H1 (cell line): ENCODE measurements around the gene ADPRHL1. TPM values are rescaled to one million over a fixed set of nuclear protein-coding genes. Genes with fewer than 3 reads are reported as not detected.

Source experiments
- CTCF ChIA-PET: fragments of 300-600 bp; sonication (Branson Sonifier 250); formaldehyde crosslinking; loops from one replicate; lab custom pipeline; 2021; ENCODE audit not compliant: partially characterized antibody; lab: Charles Lee
- POLR2A ChIA-PET: fragments of 300-600 bp; sonication (Branson Sonifier 250); formaldehyde crosslinking; loops from one replicate; lab custom pipeline; 2021; ENCODE audit warnings: inconsistent platforms; ENCODE audit not compliant: partially characterized antibody; lab: Charles Lee
- DNase-seq, 2 experiments: peaks; one replicate each; pipeline versions ENCODE4 v3.0.0 to v3.0.0-alpha.2; 2010 to 2022; ENCODE audit warnings: low spot score in 2 of 2, low read depth in 1 of 2, mixed read lengths in 1 of 2
- FAIRE-seq: peaks from 2 replicates; lab custom pipeline; 2011; peaks lifted over from hg19 to GRCh38; lab: Jason Lieb, UNC
- H2AFZ ChIP-seq: 2 replicates; pipeline ENCODE4 v1.8.1; 2012; ENCODE audit warnings: low read length, inconsistent platforms
- H2AK5ac ChIP-seq: 2 replicates; pipeline ENCODE4 v1.6.1; 2013; ENCODE audit warnings: low read depth, low read length
- H2BK120ac ChIP-seq: replicated peaks from 2 replicates; pipeline ENCODE3; 2013; ENCODE audit warnings: low read depth, low read length, inconsistent platforms
- H2BK12ac ChIP-seq: 2 replicates; pipeline ENCODE4 v1.6.1; 2013; ENCODE audit warnings: low read depth, low read length
- H2BK15ac ChIP-seq: 2 replicates; pipeline ENCODE4 v1.6.1; 2013; ENCODE audit warnings: low read length
- H2BK20ac ChIP-seq: 2 replicates; pipeline ENCODE4 v1.6.1; 2013; ENCODE audit warnings: low read length
- H2BK5ac ChIP-seq: 2 replicates; pipeline ENCODE4 v1.6.1; 2013; ENCODE audit warnings: low read depth, low read length
- H3K14ac ChIP-seq: 2 replicates; pipeline ENCODE4 v1.6.1; 2013; ENCODE audit warnings: inconsistent platforms; ENCODE audit not compliant: insufficient read length
- H3K18ac ChIP-seq: 2 replicates; pipeline ENCODE4 v1.6.1; 2013; ENCODE audit warnings: low read length; ENCODE audit errors: extremely low read depth
- H3K23ac ChIP-seq: 2 replicates; pipeline ENCODE4 v1.6.1; 2013; ENCODE audit warnings: inconsistent platforms; ENCODE audit not compliant: insufficient read length
- H3K23me2 ChIP-seq: 2 replicates; pipeline ENCODE4 v1.6.1; 2013; ENCODE audit warnings: low read depth, low read length
- H3K27ac ChIP-seq: 2 replicates; pipeline ENCODE4 v1.6.1; 2011; ENCODE audit warnings: low read depth, low read length, inconsistent platforms
- H3K27me3 ChIP-seq, 4 experiments: replicated peaks in 1 of 4; 1 replicate in 1 of 4; 2 replicates in 3 of 4; pipeline versions ENCODE4 v1.6.1 to v1.8.1; 2011 to 2013; ENCODE audit warnings: low read length in 3 of 4, mild to moderate bottlenecking in 3 of 4, inconsistent platforms in 2 of 4, mixed read lengths in 2 of 4, moderate library complexity in 1 of 4; ENCODE audit not compliant: control insufficient read depth in 3 of 4, insufficient read depth in 3 of 4; ENCODE audit errors: extremely low read depth in 1 of 4
- H3K36me3 ChIP-seq, 4 experiments: 2 replicates each; pipeline versions ENCODE4 v1.6.1 to v1.8.1; 2011 to 2013; ENCODE audit warnings: mild to moderate bottlenecking in 4 of 4, low read length in 3 of 4, moderate library complexity in 2 of 4, control low read depth in 1 of 4, inconsistent platforms in 1 of 4; ENCODE audit not compliant: insufficient read depth in 4 of 4, control insufficient read depth in 2 of 4
- H3K4ac ChIP-seq: replicated peaks from 2 replicates; pipeline ENCODE3; 2013; ENCODE audit warnings: low read length, low read depth, mixed read lengths, inconsistent platforms; ENCODE audit not compliant: insufficient read length
- H3K4me1 ChIP-seq, 4 experiments: replicated peaks in 1 of 4; 1 replicate in 1 of 4; 2 replicates in 3 of 4; pipeline versions ENCODE4 v1.6.1 to v1.8.1; 2011 to 2013; ENCODE audit warnings: low read length in 3 of 4, inconsistent platforms in 2 of 4, mixed read lengths in 1 of 4; ENCODE audit not compliant: insufficient read depth in 4 of 4, control insufficient read depth in 3 of 4
- H3K4me2 ChIP-seq, 2 experiments: 2 replicates each; pipeline versions ENCODE4 v1.6.1 to v1.8.1; 2011 to 2013; ENCODE audit warnings: low read depth in 2 of 2, low read length in 2 of 2, control low read depth in 1 of 2, inconsistent platforms in 1 of 2, mild to moderate bottlenecking in 1 of 2; ENCODE audit not compliant: insufficient read depth in 1 of 2
- H3K4me3 ChIP-seq, 4 experiments: fragments of 200-600, 300-600 bp in 1 of 4; sonication (generic), shearing (Covaris generic), sonication (Bioruptor Twin) in 1 of 4; 2 replicates each; pipeline versions ENCODE4 v1.5.1 to v1.8.1; 2011 to 2016; ENCODE audit warnings: low read length in 4 of 4, low read depth in 3 of 4, control low read depth in 2 of 4, inconsistent platforms in 2 of 4, mild to moderate bottlenecking in 2 of 4, mixed read lengths in 1 of 4, moderate library complexity in 1 of 4; ENCODE audit not compliant: insufficient read depth in 2 of 4; ENCODE audit errors: extremely low read depth in 1 of 4
- H3K56ac ChIP-seq: replicated peaks from 2 replicates; pipeline ENCODE3; 2013; ENCODE audit warnings: low read depth, mild to moderate bottlenecking, mixed read lengths, low read length, inconsistent platforms; ENCODE audit not compliant: insufficient read length
- H3K79me1 ChIP-seq: 2 replicates; pipeline ENCODE4 v1.6.1; 2013; ENCODE audit warnings: low read depth, low read length, control low read depth
- H3K79me2 ChIP-seq, 2 experiments: 2 replicates each; pipeline versions ENCODE4 v1.6.1 to v1.8.1; 2012 to 2013; ENCODE audit warnings: low read length in 2 of 2, mild to moderate bottlenecking in 2 of 2, inconsistent platforms in 1 of 2; ENCODE audit not compliant: insufficient read depth in 2 of 2, control insufficient read depth in 1 of 2
- H3K9ac ChIP-seq, 4 experiments: replicated peaks in 1 of 4; 1 replicate in 1 of 4; 2 replicates in 3 of 4; pipeline versions ENCODE4 v1.6.1 to v1.8.1; 2011 to 2013; ENCODE audit warnings: low read depth in 3 of 4, low read length in 3 of 4, control low read depth in 2 of 4, mild to moderate bottlenecking in 2 of 4, moderate library complexity in 2 of 4, inconsistent platforms in 1 of 4; ENCODE audit errors: extremely low read depth in 1 of 4
- H3K9me3 ChIP-seq, 2 experiments: 2 replicates each; pipeline versions ENCODE4 v1.6.1 to v1.8.1; 2012 to 2013; ENCODE audit warnings: mild to moderate bottlenecking in 2 of 2, moderate library complexity in 2 of 2, control low read depth in 1 of 2, inconsistent platforms in 1 of 2, low read depth in 1 of 2, low read length in 1 of 2, mixed read lengths in 1 of 2; ENCODE audit not compliant: insufficient read depth in 2 of 2
- H4K20me1 ChIP-seq, 2 experiments: replicated peaks in 1 of 2; 2 replicates each; pipeline versions ENCODE3 to v1.8.1; 2011 to 2013; ENCODE audit warnings: inconsistent platforms in 2 of 2, low read length in 2 of 2, mild to moderate bottlenecking in 1 of 2; ENCODE audit not compliant: insufficient read depth in 2 of 2, control insufficient read depth in 1 of 2
- H4K5ac ChIP-seq: 2 replicates; pipeline ENCODE4 v1.6.1; 2013; ENCODE audit warnings: low read length, low read depth, mixed read lengths, inconsistent platforms; ENCODE audit not compliant: insufficient read length
- H4K8ac ChIP-seq: 2 replicates; pipeline ENCODE4 v1.8.0; 2013; ENCODE audit warnings: mild to moderate bottlenecking, moderate library complexity, low read length, inconsistent platforms; ENCODE audit not compliant: insufficient read depth; ENCODE audit errors: extremely low read depth
- H4K91ac ChIP-seq: replicated peaks from 2 replicates; pipeline ENCODE3; 2013; ENCODE audit warnings: low read length, mixed read lengths, inconsistent platforms; ENCODE audit not compliant: insufficient read length
- ASH2L ChIP-seq: fragments of 200-600, 300-600 bp; sonication (generic); IDR thresholded peaks from one replicate; pipeline ENCODE4 v1.7.1; 2017; ENCODE audit warnings: low read length
- CBX8 ChIP-seq: fragments of 300-800, 300-1000 bp; sonication (generic); IDR thresholded peaks from 2 replicates; pipeline ENCODE4 v1.7.1; 2016; ENCODE audit warnings: low read depth, low read length, borderline replicate concordance
- CEBPB ChIP-seq: IDR thresholded peaks from 2 replicates; pipeline ENCODE4 v1.6.1; 2012; ENCODE audit warnings: low read depth, low read length
- EZH2 ChIP-seq: fragments of 200-600 bp; sonication (generic); IDR thresholded peaks from 2 replicates; pipeline ENCODE4 v1.7.1; 2012; ENCODE audit warnings: low read depth, mild to moderate bottlenecking, moderate library complexity, low read length, inconsistent platforms; ENCODE audit not compliant: severe bottlenecking
- HDAC6 ChIP-seq: IDR thresholded peaks from one replicate; pipeline ENCODE4 v1.7.1; 2012; ENCODE audit warnings: low read depth, mild to moderate bottlenecking, inconsistent platforms, low read length, moderate library complexity
- KDM5A ChIP-seq: fragments of 200-600 bp; IDR thresholded peaks from 2 replicates; pipeline ENCODE4 v1.7.1; 2012; ENCODE audit warnings: mild to moderate bottlenecking, low read length, inconsistent platforms, mixed read lengths
- RBBP5 ChIP-seq: IDR thresholded peaks from 2 replicates; pipeline ENCODE4 v1.7.1; 2012; ENCODE audit warnings: low read depth, mild to moderate bottlenecking, inconsistent platforms, low read length, moderate library complexity, borderline replicate concordance
- TAF7 ChIP-seq: optimal IDR thresholded peaks from 2 replicates; pipeline ENCODE3; 2011; ENCODE audit warnings: low read depth, mild to moderate bottlenecking, inconsistent platforms, low read length, moderate library complexity, borderline replicate concordance
- WGBS, 2 experiments: shearing (Covaris generic) in 1 of 2; methylation state at CpG; one replicate each; pipeline versions ENCODE4 v1.1.6 to v1.1.7; 2013 to 2015; ENCODE audit warnings: low lambda C conversion rate in 2 of 2, mixed read lengths in 2 of 2, inconsistent platforms in 1 of 2, low coverage in 1 of 2, missing lambda C conversion rate in 1 of 2; ENCODE audit not compliant: insufficient replicate concordance in 2 of 2, insufficient coverage in 1 of 2, insufficient read length in 1 of 2; ENCODE audit errors: extremely low coverage in 1 of 2, missing lambda C conversion rate in 1 of 2; 5-methylcytosine and 5-hydroxymethylcytosine counted together
- polyA plus RNA-seq, 7 experiments: library from polyadenylated mRNA; depleted of rRNA in 3 of 7; stranded (reverse) in 5 of 7; unstranded in 2 of 7; fragments of >200 nt in 5 of 7; fragments of 200-250 nt in 2 of 7; gene quantifications; 1 replicate in 5 of 7; 2 replicates in 1 of 7; 4 replicates in 1 of 7; pipeline versions ENCODE4 v1.2.1 to v1.2.3, GENCODE V29; 2011 to 2013; ENCODE audit warnings: missing spikeins in 2 of 7, mixed read lengths in 2 of 7
- total RNA-seq: library from RNA; stranded (reverse); fragmentation: NEBNext Ultra II Directional; extraction: Animal tissue kit (Norgen Biotek cat#: 25700); gene quantifications from 2 replicates; pipeline ENCODE4 v1.2.1, GENCODE V29; 2021

ADPRHL1 gene
- total and polyA plus RNA-seq, 2 of the 8 experiments (the other 6 are each of a cell fraction or from before 2014, with no cell fraction given): 0.74 to 1.7 TPM

- Histone ChIP-seq H3K23me2 (no peaks in the 10 kb centered on the region), H3K9me3 (peaks cover 7% of the 10 kb centered on the region in 2 experiments; a peak in 1 of 4 replicates), H3K23ac (no peak overlapping the region), H3K36me3 (peaks cover 30 to 58% (median 39%) of the 10 kb centered on the region in 4 experiments), H2BK120ac (no peak overlapping the region), H3K18ac (no peak overlapping the region), H4K91ac (no peak overlapping the region), H2BK15ac (no peak overlapping the region), H2AK5ac (no peak overlapping the region), H3K27me3 (no peaks in the 10 kb centered on the region), H4K8ac (no peak overlapping the region), H2BK12ac (no peak overlapping the region), H3K4me3 (no peak overlapping the region), H4K20me1 (peaks cover 4 to 7% of the 10 kb centered on the region in 2 experiments), H3K4ac (no peak overlapping the region), H2BK20ac (no peak overlapping the region), H3K14ac (no peak overlapping the region), H3K56ac (no peak overlapping the region), H4K5ac (no peak overlapping the region), H2AFZ (no peak overlapping the region), H2BK5ac (no peak overlapping the region), H3K9ac (no peak overlapping the region), H3K27ac (no peak overlapping the region), H3K4me1 (no peaks in the 10 kb centered on the region), H3K79me2 (peaks cover 0 to 15% of the 10 kb centered on the region in 2 experiments; a peak in 2 of 4 replicates), H3K79me1 (0 out of 2 replicates have a peak, but pooled peaks cover 8% of the 10 kb centered on the region), H3K4me2 (no peak overlapping the region)
- no peak for TF ChIP-seq HDAC6
- TF ChIP-seq ASH2L: no peak
- no peak for TF ChIP-seq EZH2
- no peak for TF ChIP-seq RBBP5
- no peak for TF ChIP-seq CBX8
- no peak for TF ChIP-seq TAF7
- TF ChIP-seq CEBPB: no peak
- no peak for TF ChIP-seq KDM5A
- FAIRE-seq (no peak), DNase-seq (no peak)
- WGBS, 2 experiments: 88% methylated on average over 12 of the region's 12 CpGs; no CpG with 5 or more reads in 1 of the 2 experiments
- ChIA-PET CTCF (interaction anchor here (0.7 to 3.7 kb wide), 5 partner anchors 13 to 86 kb away, joined by 3 to 37 read pairs (median 4); no protein-coding TSS in a partner anchor), POLR2A (interaction anchor here (0.6 to 6.6 kb wide), 8 partner anchors 8 to 64 kb away, joined by 3 to 78 read pairs (median 8); partner anchors contain the start of gene GRTP1)
Observed at GRCh38 chr13:113353254-113353653, 100.0 kb downstream of the ADPRHL1 start.
